GM19238 (cell line): ENCODE measurements around the gene KLHL22.
"Not testable (repeated sequence)": the region's sequence is repeated elsewhere in the genome, so short reads cannot be mapped to it uniquely, and the experiment has no call there.

Experiments
- DNase-seq: peaks from one replicate; pipeline ENCODE4 v3.0.0; 2011; ENCODE audit warnings: low spot score; ENCODE audit not compliant: insufficient read length

The KLHL22 gene

DNA sequence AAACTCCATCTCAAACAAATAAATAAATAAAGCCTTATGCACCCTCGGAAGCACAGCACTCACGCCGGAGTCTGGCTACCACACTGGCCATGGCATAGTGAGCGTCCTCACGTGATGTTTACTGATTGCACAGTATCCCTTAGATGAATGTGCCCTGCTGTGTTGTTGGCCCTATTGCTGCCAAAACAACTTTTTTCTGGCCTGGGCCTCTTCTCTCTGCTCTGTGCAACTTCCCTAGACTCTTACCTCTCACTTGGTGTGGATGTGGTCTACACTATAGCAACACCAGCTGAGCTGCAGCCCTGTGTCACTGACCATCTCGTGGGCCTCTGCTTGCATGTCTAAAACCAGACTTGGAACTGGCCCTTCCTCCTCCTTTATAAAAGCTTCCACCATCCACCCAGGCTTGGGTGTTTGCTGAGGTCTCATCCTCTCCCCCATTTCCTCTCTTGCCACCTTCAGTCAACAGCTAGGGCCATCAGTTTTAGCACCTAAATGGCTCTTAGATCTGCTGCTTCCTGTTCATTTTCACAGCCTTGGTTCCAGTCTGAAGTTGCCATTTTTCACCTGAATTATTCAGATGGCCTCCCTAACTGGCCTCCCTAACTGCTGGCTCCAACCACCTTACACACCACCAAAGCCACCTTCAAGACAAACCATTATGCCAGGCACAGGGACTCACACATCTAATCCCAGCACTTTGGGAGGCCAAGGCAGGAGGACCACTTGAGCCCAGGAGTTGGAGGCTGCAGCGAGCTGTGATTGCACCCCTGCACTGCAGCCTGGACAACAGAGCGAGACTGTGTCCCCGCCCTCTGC lies 92.4 kb downstream of the KLHL22 start:
- no peak for DNase-seq

DNA sequence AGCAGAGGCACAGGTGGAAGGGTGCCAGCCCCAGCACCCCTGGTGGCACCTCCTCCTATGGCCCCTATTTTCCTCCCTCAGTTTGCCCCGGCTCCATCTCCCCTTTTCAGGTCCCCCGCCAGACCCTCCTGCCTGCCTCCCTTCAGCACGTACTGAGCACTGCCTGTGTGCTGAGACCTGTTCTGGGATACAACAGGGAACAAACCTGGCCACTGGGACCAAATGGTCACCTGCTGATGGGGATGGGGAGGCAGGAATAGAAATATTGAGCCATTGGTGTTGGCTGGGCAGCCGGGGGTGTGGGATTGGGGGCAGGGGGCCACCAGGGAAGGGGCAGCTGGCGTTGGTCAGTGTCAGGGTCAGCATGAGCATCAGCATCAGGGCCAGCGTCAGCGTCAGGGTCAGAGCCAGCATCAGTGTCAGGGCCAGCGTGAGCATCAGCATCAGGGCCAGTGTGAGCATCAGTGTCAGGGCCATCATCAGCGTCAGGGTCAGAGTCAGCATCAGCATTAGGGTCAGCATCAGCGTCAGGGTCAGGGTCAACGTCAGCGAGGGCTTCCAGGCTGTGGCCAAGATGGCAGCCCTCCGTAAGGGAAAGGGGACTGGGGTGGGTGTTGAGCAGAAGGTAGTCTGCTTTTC lies 94.1 kb downstream of the KLHL22 start:
- no peak for DNase-seq

DNA sequence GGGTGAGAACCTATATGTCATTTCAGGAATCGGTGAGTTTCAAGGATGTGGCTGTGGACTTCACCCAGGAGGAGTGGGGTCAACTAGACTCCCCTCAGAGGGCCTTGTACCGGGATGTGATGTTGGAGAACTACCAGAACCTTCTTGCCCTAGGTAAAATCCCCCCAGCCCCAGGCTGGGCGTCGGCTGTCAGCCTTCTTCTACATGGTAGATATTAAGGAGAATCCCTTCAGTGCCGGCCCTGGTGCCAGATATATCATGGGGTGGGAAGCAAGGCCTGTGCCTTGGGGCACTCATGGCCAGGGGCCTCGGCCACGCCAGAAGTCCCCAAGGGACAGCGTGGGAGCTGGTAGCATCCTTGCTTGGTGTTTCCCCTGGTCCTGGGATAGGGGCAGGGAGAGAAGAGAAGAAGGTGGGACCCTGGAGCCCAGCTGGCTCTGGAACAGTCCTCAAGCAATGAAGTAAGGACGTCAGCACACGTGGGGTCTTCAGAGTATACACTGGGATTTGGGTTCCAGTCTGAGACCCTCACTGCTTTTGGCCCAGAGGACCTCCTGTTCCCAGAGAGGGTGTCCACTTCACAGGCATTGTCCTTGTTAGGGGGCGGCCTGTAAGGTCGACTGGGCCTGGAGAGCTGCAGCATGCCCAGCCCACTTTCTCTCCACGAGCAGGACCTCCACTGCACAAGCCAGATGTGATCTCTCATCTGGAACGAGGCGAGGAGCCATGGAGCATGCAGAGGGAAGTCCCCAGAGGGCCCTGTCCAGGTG lies 94.8 kb downstream of the KLHL22 start:
- DNase-seq: no peak

- DNase-seq: no peak
Observed at GRCh38 chr22:20399866-20400605, 95.6 kb downstream of the KLHL22 start.

DNA sequence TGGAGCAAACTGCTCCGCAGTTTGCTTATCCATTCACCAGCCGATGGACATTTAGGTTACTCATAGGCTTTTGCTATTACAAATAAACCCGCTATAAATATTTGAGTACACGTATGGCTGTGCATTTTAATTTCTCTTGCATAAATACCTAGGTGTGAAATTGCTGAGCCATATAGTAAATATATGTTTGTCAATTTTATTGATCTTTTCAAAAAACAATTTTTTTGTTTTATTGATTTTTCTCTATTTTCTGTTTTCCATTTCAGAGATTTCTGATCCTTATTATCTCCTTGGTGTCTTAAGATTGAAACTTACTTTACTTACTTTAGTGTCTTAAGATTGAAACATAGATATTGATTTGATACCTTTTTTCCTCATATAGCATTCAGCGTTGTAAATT lies 97.2 kb downstream of the KLHL22 start:
- no peak for DNase-seq

DNA sequence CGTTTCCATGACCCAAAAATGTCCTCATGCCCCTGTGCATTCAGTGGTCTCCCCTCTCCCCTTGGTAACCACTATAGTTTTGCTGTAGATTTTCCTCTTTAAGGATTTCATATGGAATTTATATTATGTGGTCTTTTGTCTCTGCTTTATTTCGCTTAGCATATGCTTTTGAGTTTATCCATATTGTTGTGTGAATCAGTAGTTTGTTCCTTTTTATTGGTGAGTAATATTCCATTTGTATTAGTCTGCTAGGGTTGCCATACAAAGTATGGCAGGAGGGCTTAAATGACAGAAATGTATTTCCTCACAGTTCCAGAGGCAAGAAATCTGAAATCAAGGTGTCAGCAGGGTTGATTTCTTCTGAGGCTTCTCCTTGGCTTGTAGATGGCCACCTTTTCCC lies 98.1 kb downstream of the KLHL22 start:
- DNase-seq: no peak

DNA sequence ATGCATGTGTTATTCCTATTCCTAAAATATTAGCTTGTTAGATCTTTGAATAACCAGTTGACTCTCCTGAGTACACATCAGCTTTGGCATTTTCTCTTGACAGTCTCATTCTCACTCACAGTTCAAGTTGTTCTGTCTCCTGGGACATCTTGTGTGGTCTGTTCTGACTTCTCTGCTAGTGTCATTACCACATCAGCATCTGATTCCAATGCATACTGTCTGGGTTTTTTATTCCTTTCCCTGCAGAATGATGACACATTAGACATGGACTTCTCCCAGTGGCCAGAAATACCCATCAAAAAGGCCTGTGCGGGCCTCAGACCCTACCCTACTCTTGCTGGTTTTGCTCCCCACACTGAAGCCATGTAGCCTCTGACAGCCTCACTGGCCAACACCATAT lies 99.0 kb downstream of the KLHL22 start:
- no peak for DNase-seq

DNA sequence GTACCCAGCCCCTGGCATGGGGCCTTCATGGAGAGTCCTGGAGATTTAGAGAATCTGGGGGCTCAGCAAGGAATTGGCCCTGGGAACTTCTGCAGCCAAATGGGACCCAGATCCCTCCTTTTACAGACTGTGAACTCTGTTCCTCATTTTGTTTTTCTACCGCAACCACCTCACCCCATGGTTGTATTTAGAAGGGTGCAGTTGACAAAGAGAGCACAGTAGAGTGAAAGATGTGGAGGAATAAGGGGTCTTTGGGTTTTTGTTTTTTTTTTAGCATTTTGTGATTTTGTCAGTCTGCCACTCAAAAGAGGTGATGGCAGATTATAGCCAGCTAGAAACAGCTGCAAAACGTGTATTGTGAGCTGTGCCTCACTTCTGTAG lies 99.7 kb downstream of the KLHL22 start:
- DNase-seq: no peak

- DNase-seq: no peak
Observed at GRCh38 chr22:20395181-20395906, 100.3 kb downstream of the KLHL22 start.

DNA sequence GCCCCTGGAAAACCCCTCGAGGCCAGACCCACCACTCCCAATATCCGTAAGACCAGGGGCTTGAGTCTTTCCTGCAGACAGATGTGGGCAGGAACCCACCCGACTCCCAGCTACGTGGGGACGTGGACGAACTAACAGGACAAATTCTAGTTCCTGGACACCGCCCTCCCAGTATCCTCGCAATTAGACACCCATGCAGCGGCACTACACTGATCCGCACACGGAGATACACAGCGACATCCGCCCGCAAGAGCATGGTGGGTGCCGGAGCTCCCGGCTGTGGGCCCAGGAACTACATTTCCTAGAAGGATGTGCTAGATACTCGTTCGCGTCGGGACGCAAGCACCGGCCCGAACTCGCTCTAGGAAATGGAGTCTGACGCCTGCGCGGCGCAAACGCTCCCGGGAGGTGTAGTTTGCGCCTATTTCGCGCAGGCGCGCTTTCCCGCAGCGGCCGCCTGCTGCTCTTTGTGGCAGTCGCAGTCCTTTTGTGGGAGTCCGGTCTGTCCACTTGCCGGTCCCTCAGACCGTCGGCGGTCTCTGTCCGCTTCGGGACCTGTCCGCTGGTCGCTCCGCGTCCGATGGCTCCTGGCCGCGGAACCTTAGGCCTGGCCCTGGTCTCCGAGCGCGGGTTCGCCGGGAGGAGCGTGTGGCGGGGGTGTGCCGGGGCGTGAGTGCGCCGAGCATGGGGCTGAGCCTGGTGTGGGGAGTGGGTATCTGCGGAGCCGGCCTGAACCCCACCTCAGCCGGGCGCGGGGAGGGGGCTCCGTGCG lies 101.7 kb downstream of the KLHL22 start, which contains the start of gene ZNF74:
ZNF74 (plus strand) TSS at position 447 of the 772 bp plus-strand sequence. CDS start 478 bp downstream, outside the sequence.
- DNase-seq: peak; percentile 63

DNA sequence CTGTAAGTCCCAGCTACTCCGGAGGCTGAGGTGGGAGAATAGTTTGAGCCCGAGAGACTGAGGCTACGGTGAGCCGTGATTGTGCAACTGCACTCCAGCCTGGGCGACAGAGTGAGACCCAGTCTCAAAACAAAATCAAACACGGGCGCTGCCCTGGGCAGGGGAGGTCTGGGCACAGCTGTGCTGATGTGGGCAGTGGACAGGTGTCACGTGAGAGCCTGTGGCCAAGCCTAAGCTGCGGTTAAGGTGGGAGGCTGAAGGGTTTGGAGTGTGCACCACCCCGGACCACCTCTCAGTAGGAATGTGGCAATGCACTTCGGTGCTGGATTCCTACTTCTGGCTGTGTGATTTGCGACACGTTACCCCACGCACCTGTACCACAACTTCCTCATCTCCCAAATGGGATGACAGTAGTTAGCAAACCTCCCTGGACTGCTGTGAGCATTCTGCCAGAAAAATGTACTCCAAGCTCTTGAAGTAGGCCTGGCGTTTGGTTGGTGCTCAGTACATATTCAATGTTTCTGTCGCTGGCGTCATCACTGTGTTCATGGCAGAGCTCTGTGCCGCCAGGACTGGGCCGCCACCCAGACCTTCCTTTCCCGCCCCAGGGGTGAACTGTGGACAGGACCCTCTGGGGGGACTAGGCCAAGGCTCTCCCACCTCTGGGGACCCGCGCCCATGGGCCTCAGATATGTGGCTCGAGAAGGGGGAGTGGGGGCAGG lies 102.5 kb downstream of the KLHL22 start:
- no peak for DNase-seq

DNA sequence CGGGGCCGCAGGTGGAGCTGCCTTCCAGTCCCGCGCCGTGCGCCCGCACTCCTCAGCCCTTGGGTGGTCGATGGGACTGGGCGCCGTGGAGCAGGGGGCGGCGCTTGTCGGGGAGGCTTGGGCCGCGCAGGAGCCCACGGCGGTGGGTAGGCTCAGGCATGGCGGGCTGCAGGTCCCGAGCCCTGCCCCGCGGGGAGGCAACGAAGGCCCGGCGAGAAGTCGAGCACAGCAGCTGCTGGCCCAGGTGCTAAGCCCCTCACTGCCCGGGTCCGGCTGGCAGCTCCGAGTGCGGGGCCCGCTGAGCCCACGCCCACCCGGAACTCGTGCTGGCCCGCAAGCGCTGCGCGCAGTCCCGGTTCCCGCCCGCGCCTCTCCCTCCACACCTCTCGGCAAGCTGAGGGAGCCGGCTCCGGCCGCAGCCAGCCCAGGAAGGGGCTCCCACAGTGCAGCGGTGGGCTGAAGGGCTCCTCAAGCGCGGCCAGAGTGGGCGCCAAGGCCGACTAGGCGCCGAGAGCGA lies 103.2 kb downstream of the KLHL22 start:
- DNase-seq: not testable (repeated sequence)
